Mesenchymal stem cell (in vitro differentiated cells and primary cell): ENCODE results near the gene NRF1.

Source experiments
- DNase-seq: peaks from one replicate; pipeline ENCODE4 v3.0.0-alpha.2; 2013
- H2AFZ ChIP-seq: one replicate; pipeline ENCODE4 v1.6.1; 2013; ENCODE audit warnings: low read depth, mild to moderate bottlenecking, control low read depth, inconsistent platforms, low read length, moderate library complexity
- H2AK5ac ChIP-seq: 2 replicates; pipeline ENCODE4 v1.6.1; 2013; ENCODE audit warnings: low read length, moderate library complexity, mild to moderate bottlenecking, inconsistent platforms; ENCODE audit not compliant: severe bottlenecking
- H2BK120ac ChIP-seq: one replicate; pipeline ENCODE4 v1.6.1; 2013; ENCODE audit warnings: low read depth, mild to moderate bottlenecking, inconsistent platforms, low read length, moderate library complexity
- H2BK12ac ChIP-seq, 2 experiments: one replicate each; pipeline ENCODE4 v1.6.1; 2013; ENCODE audit warnings: inconsistent platforms in 2 of 2, low read length in 2 of 2, mild to moderate bottlenecking in 2 of 2, moderate library complexity in 2 of 2, control low read depth in 1 of 2
- H2BK15ac ChIP-seq: one replicate; pipeline ENCODE4 v1.6.1; 2013; ENCODE audit warnings: mild to moderate bottlenecking, low read depth, inconsistent platforms; ENCODE audit not compliant: poor library complexity, severe bottlenecking
- H2BK5ac ChIP-seq: 2 replicates; pipeline ENCODE4 v1.6.1; 2013; ENCODE audit warnings: low read depth, mild to moderate bottlenecking, low read length, control low read depth, inconsistent platforms; ENCODE audit not compliant: poor library complexity, severe bottlenecking
- H3K14ac ChIP-seq, 2 experiments: one replicate each; pipeline ENCODE4 v1.6.1; 2013; ENCODE audit warnings: inconsistent platforms in 2 of 2, low read length in 2 of 2, control low read depth in 1 of 2, mild to moderate bottlenecking in 1 of 2, moderate library complexity in 1 of 2
- H3K18ac ChIP-seq, 2 experiments: one replicate each; pipeline ENCODE4 v1.6.1; 2013; ENCODE audit warnings: inconsistent platforms in 2 of 2, low read length in 2 of 2, control low read depth in 1 of 2, low read depth in 1 of 2, mild to moderate bottlenecking in 1 of 2
- H3K23ac ChIP-seq, 2 experiments: one replicate each; pipeline ENCODE4 v1.6.1; 2013; ENCODE audit warnings: inconsistent platforms in 2 of 2, low read length in 2 of 2, mild to moderate bottlenecking in 2 of 2, moderate library complexity in 2 of 2, control low read depth in 1 of 2
- H3K27ac ChIP-seq: 2 replicates; pipeline ENCODE4 v1.5.1; 2013; ENCODE audit warnings: mild to moderate bottlenecking, moderate library complexity, low read length, control low read depth, inconsistent platforms; ENCODE audit not compliant: poor library complexity, severe bottlenecking
- H3K27me3 ChIP-seq, 2 experiments: 2 replicates each; pipeline versions ENCODE4 v1.6.1 to v1.7.0; 2013; ENCODE audit warnings: low read length in 2 of 2, mild to moderate bottlenecking in 2 of 2, moderate library complexity in 2 of 2, control low read depth in 1 of 2, inconsistent platforms in 1 of 2; ENCODE audit not compliant: control insufficient read depth in 1 of 2, insufficient read depth in 1 of 2
- H3K36me3 ChIP-seq, 2 experiments: 2 replicates each; pipeline versions ENCODE4 v1.6.1 to v1.7.0; 2013; ENCODE audit warnings: low read length in 2 of 2, control low read depth in 1 of 2, inconsistent platforms in 1 of 2, low read depth in 1 of 2, mild to moderate bottlenecking in 1 of 2; ENCODE audit not compliant: insufficient read depth in 2 of 2, control insufficient read depth in 1 of 2
- H3K4ac ChIP-seq, 2 experiments: one replicate each; pipeline ENCODE4 v1.6.1; 2013; ENCODE audit warnings: inconsistent platforms in 2 of 2, low read length in 2 of 2, mild to moderate bottlenecking in 2 of 2, moderate library complexity in 2 of 2, control low read depth in 1 of 2, low read depth in 1 of 2
- H3K4me1 ChIP-seq: 2 replicates; pipeline ENCODE4 v1.6.1; 2013; ENCODE audit warnings: low read depth, low read length, control low read depth; ENCODE audit not compliant: control insufficient read depth, insufficient read depth
- H3K4me2 ChIP-seq: 2 replicates; pipeline ENCODE4 v1.6.1; 2013; ENCODE audit warnings: low read length, mild to moderate bottlenecking, inconsistent platforms; ENCODE audit not compliant: poor library complexity, severe bottlenecking
- H3K4me3 ChIP-seq, 2 experiments: 2 replicates each; pipeline versions ENCODE4 v1.5.1 to v1.7.0; 2013; ENCODE audit warnings: low read length in 2 of 2, mild to moderate bottlenecking in 2 of 2, control low read depth in 1 of 2, low read depth in 1 of 2; ENCODE audit not compliant: insufficient read depth in 1 of 2
- H3K79me1 ChIP-seq: replicated peaks from 2 replicates; pipeline ENCODE4 v1.6.1; 2013; ENCODE audit warnings: mild to moderate bottlenecking, control low read depth, low read length, inconsistent platforms; ENCODE audit not compliant: poor library complexity, severe bottlenecking
- H3K9ac ChIP-seq: 2 replicates; pipeline ENCODE4 v1.7.0; 2013; ENCODE audit warnings: mild to moderate bottlenecking, low read length, moderate library complexity
- H3K9me3 ChIP-seq: 2 replicates; pipeline ENCODE4 v1.7.0; 2013; ENCODE audit warnings: mild to moderate bottlenecking, low read length; ENCODE audit not compliant: control insufficient read depth
- H4K8ac ChIP-seq: one replicate; pipeline ENCODE4 v1.6.1; 2013; ENCODE audit warnings: inconsistent platforms, mild to moderate bottlenecking, low read length, moderate library complexity
- H4K91ac ChIP-seq: one replicate; pipeline ENCODE4 v1.6.1; 2013; ENCODE audit warnings: mild to moderate bottlenecking, low read length, inconsistent platforms
- WGBS: methylation state at CpG from one replicate; pipeline ENCODE4 v1.1.7; 2013; ENCODE audit warnings: mixed read lengths; 5-methylcytosine and 5-hydroxymethylcytosine counted together

The NRF1 gene

GRCh38 chr7:129772646-129773280 is 161.2 kb downstream of the NRF1 start:
- Histone ChIP-seq H4K91ac (no peak overlapping the region), H3K36me3 (no peaks in the 10 kb centered on the region), H3K9me3 (peaks cover 4% of the 10 kb centered on the region), H3K9ac (no peak overlapping the region), H3K18ac (no peak overlapping the region), H3K23ac (no peak overlapping the region), H3K4me3 (no peak overlapping the region), H2BK5ac (no peak overlapping the region), H2BK15ac (no peak overlapping the region), H2AFZ (no peak overlapping the region), H3K4ac (no peak overlapping the region), H3K79me1 (no peaks in the 10 kb centered on the region), H3K4me1 (no peaks in the 10 kb centered on the region), H4K8ac (no peak overlapping the region), H3K14ac (no peak overlapping the region), H2AK5ac (no peak overlapping the region), H2BK120ac (no peak overlapping the region), H3K4me2 (no peak overlapping the region), H3K27me3 (peaks cover 44 to 90% of the 10 kb centered on the region in 2 experiments), H3K27ac (no peak overlapping the region), H2BK12ac (no peak overlapping the region)
- no peak for DNase-seq
- 64% methylated on average over 15 of the region's 15 CpGs for WGBS

DNA sequence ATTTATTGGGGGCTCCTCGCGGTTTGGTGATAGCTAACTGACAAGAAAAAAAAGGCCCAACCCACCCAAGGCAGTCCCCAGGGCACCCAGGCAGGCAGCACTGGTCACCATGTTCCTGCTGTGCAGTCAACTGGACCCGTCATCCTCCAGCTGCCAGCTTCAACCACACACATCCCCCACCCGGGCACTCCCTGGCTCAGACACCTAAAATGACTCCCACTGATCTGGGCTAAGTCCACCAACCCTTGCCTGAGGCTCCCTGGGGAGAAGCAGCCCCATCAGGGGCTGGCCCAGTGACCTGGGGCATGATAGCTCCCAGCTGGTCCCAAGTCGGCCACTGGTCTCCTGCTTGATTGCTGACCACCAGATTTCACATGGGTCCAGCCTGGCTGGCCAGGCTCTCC is 161.8 kb downstream of the NRF1 start:
- H3K27me3 ChIP-seq: peaks cover 50 to 92% of the 10 kb centered on the region in 2 experiments
- H2BK5ac ChIP-seq: no peak overlapping the region
- no peak overlapping the region for H3K23ac ChIP-seq

GRCh38 chr7:129773871-129774270 is 162.4 kb downstream of the NRF1 start:
- Histone ChIP-seq H3K4me1 (peaks cover 6% of the 10 kb centered on the region), H3K18ac (no peak overlapping the region), H2AK5ac (no peak overlapping the region), H2BK15ac (no peak overlapping the region), H3K9me3 (peaks cover 4% of the 10 kb centered on the region), H3K14ac (no peak overlapping the region), H3K4me3 (no peak overlapping the region), H2BK12ac (no peak overlapping the region), H2BK120ac (no peak overlapping the region), H3K23ac (no peak overlapping the region), H3K79me1 (no peaks in the 10 kb centered on the region), H3K36me3 (no peaks in the 10 kb centered on the region), H3K27ac (no peak overlapping the region), H3K4ac (no peak overlapping the region), H4K91ac (no peak overlapping the region), H4K8ac (no peak overlapping the region), H3K4me2 (no peak overlapping the region), H3K27me3 (peaks cover 56 to 94% of the 10 kb centered on the region in 2 experiments), H2AFZ (no peak overlapping the region), H3K9ac (no peak overlapping the region), H2BK5ac (no peak overlapping the region)
- DNase-seq: no peak
- WGBS: 92% methylated on average over 3 of the region's 3 CpGs

More for the DNA sequence above, 161.8 kb downstream of the NRF1 start:
- no peak for DNase-seq
- Histone ChIP-seq H2BK15ac (no peak overlapping the region), H3K18ac (no peak overlapping the region), H2BK120ac (no peak overlapping the region), H3K14ac (no peak overlapping the region), H3K9me3 (peaks cover 4% of the 10 kb centered on the region), H4K8ac (no peak overlapping the region), H4K91ac (no peak overlapping the region), H3K79me1 (no peaks in the 10 kb centered on the region), H3K4me3 (no peak overlapping the region), H2AFZ (no peak overlapping the region), H3K4me1 (peaks cover under 1% of the 10 kb centered on the region), H2AK5ac (no peak overlapping the region), H3K9ac (no peak overlapping the region), H3K4ac (no peak overlapping the region), H3K27ac (no peak overlapping the region), H3K36me3 (no peaks in the 10 kb centered on the region), H2BK12ac (no peak overlapping the region), H3K4me2 (no peak overlapping the region)
- 88% methylated on average over 5 of the region's 5 CpGs for WGBS

DNA sequence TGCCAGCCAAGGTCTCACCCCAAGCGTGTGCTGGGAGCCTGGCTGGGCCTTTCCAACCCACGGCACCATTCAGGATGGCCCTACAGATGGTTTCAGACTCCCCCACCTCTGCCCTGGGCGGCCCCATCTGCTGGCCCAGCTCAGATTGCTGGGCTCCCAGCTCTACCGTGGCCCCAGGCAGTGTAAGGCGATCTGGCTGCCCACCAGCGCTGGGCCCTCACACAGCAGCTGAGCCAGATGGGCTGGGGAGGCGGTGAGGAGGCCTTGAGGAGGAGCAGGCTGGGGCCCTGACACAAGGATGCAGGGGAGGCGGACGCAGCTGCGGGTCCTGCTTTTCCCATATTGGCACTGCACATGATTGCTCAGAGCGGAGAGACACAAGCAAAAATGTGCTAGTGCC is 162.8 kb downstream of the NRF1 start:
- H3K27me3 ChIP-seq: peaks cover 59 to 96% of the 10 kb centered on the region in 2 experiments
- H2AK5ac ChIP-seq: no peak overlapping the region
- H3K36me3 ChIP-seq: no peaks in the 10 kb centered on the region
- H2BK15ac ChIP-seq: no peak overlapping the region
- no peak for DNase-seq
- H3K4ac ChIP-seq: no peak overlapping the region
- WGBS: 83% methylated on average over 11 of the region's 11 CpGs
- no peak overlapping the region for H4K8ac ChIP-seq
- no peak overlapping the region for H3K4me2 ChIP-seq
- H3K9me3 ChIP-seq: peaks cover 4% of the 10 kb centered on the region
- H2BK12ac ChIP-seq: no peak overlapping the region
- H4K91ac ChIP-seq: no peak overlapping the region
- H3K23ac ChIP-seq: no peak overlapping the region
- H3K79me1 ChIP-seq: no peaks in the 10 kb centered on the region
- H3K14ac ChIP-seq: no peak overlapping the region
- no peak overlapping the region for H2BK5ac ChIP-seq
- no peak overlapping the region for H3K9ac ChIP-seq
- no peak overlapping the region for H3K4me3 ChIP-seq
- H3K27ac ChIP-seq: no peak overlapping the region
- H2AFZ ChIP-seq: no peak overlapping the region
- no peak overlapping the region for H3K18ac ChIP-seq
- peaks cover 11% of the 10 kb centered on the region for H3K4me1 ChIP-seq
- H2BK120ac ChIP-seq: no peak overlapping the region
